Liver (tissue), 9 donors: ENCODE results near the gene ZBTB49. TPM values are rescaled to one million over a fixed set of nuclear protein-coding genes. Genes with fewer than 3 reads are reported as not detected.

Source experiments
- DNase-seq: peaks from one replicate; pipeline ENCODE4 v3.0.0-alpha.2; 2017; ENCODE audit warnings: low spot score
- H3K27ac ChIP-seq, 2 donors: one replicate each; pipeline ENCODE4 v1.7.0; 2013; ENCODE audit warnings: inconsistent platforms in 2 of 2, low read length in 2 of 2, control low read depth in 1 of 2, low read depth in 1 of 2, mild to moderate bottlenecking in 1 of 2
- H3K27me3 ChIP-seq, 4 donors: one replicate each; pipeline versions ENCODE4 v1.6.1 to v1.7.0; 2013; ENCODE audit warnings: low read length in 3 of 4, inconsistent platforms in 1 of 4, mild to moderate bottlenecking in 1 of 4, moderate library complexity in 1 of 4; ENCODE audit not compliant: control insufficient read depth in 4 of 4, insufficient read depth in 4 of 4
- H3K36me3 ChIP-seq, 4 donors: one replicate each; pipeline versions ENCODE4 v1.6.1 to v1.7.0; 2013; ENCODE audit warnings: low read length in 3 of 4, mild to moderate bottlenecking in 3 of 4, low read depth in 1 of 4, moderate library complexity in 1 of 4; ENCODE audit not compliant: control insufficient read depth in 4 of 4, insufficient read depth in 3 of 4
- H3K4me1 ChIP-seq, 4 donors: one replicate each; pipeline versions ENCODE4 v1.6.1 to v1.7.0; 2013; ENCODE audit warnings: low read length in 3 of 4, mild to moderate bottlenecking in 3 of 4, moderate library complexity in 1 of 4; ENCODE audit not compliant: control insufficient read depth in 4 of 4, insufficient read depth in 4 of 4
- H3K4me3 ChIP-seq, 3 donors: one replicate each; pipeline versions ENCODE4 v1.6.1 to v1.7.0; 2013; ENCODE audit warnings: low read length in 3 of 3, control low read depth in 1 of 3, low read depth in 1 of 3, mild to moderate bottlenecking in 1 of 3
- H3K9ac ChIP-seq, 2 donors: one replicate each; pipeline ENCODE4 v1.7.0; 2013; ENCODE audit warnings: low read length in 2 of 2, mild to moderate bottlenecking in 2 of 2, moderate library complexity in 2 of 2, control low read depth in 1 of 2, low read depth in 1 of 2
- H3K9me3 ChIP-seq, 4 donors: one replicate each; pipeline versions ENCODE4 v1.6.1 to v1.7.0; 2013; ENCODE audit warnings: low read length in 3 of 4; ENCODE audit not compliant: control insufficient read depth in 4 of 4
- EGR1 ChIP-seq, 2 donors: IDR thresholded peaks; 2 replicates each; pipeline ENCODE4 v1.6.1; 2016 to 2018; ENCODE audit warnings: antibody characterized with exemption in 2 of 2, low read depth in 2 of 2
- FOXA1 ChIP-seq: IDR thresholded peaks from 2 replicates; pipeline ENCODE4 v1.6.1; 2016; ENCODE audit warnings: antibody characterized with exemption
- FOXA2 ChIP-seq: IDR thresholded peaks from 2 replicates; pipeline ENCODE4 v1.6.1; 2016; ENCODE audit warnings: antibody characterized with exemption
- GABPA ChIP-seq, 2 donors: IDR thresholded peaks in 1 of 2; conservative IDR thresholded peaks in 1 of 2; 2 replicates each; pipeline ENCODE4 v1.6.1; 2016; ENCODE audit warnings: antibody characterized with exemption in 2 of 2, mild to moderate bottlenecking in 1 of 2, moderate library complexity in 1 of 2
- HNF4A ChIP-seq, 2 donors: conservative IDR thresholded peaks; 2 replicates each; pipeline ENCODE4 v1.6.1; 2016; ENCODE audit warnings: antibody characterized with exemption in 2 of 2, mild to moderate bottlenecking in 2 of 2
- HNF4G ChIP-seq: IDR thresholded peaks from 2 replicates; pipeline ENCODE4 v1.6.1; 2016; ENCODE audit warnings: antibody characterized with exemption
- JUND ChIP-seq, 2 donors: IDR thresholded peaks; 2 replicates each; pipeline ENCODE4 v1.6.1; 2016; ENCODE audit warnings: antibody characterized with exemption in 2 of 2
- NR2F2 ChIP-seq: IDR thresholded peaks from 2 replicates; pipeline ENCODE4 v1.6.1; 2016; ENCODE audit warnings: antibody characterized with exemption
- RAD21 ChIP-seq, 2 donors: IDR thresholded peaks; 2 replicates each; pipeline ENCODE4 v1.6.1; 2016; ENCODE audit warnings: antibody characterized with exemption in 2 of 2, mild to moderate bottlenecking in 2 of 2
- RXRA ChIP-seq, 2 donors: IDR thresholded peaks; 2 replicates each; pipeline ENCODE4 v1.6.1; 2017 to 2018; ENCODE audit warnings: antibody characterized with exemption in 2 of 2, mild to moderate bottlenecking in 1 of 2
- SP1 ChIP-seq: IDR thresholded peaks from 2 replicates; pipeline ENCODE4 v1.6.1; 2018; ENCODE audit warnings: antibody characterized with exemption, mild to moderate bottlenecking
- TAF1 ChIP-seq: conservative IDR thresholded peaks from 2 replicates; pipeline ENCODE4 v1.6.1; 2016; ENCODE audit warnings: antibody characterized with exemption, mild to moderate bottlenecking
- WGBS: extraction: QIAGEN DNeasy Blood & Tissue Kit; methylation state at CpG from one replicate; pipeline ENCODE4 v1.1.7; 2013; 5-methylcytosine and 5-hydroxymethylcytosine counted together
- polyA plus RNA-seq, 2 donors: library from polyadenylated mRNA; stranded (reverse) in 1 of 2; unstranded in 1 of 2; fragments of 200-250 nt in 1 of 2; fragments of >200 nt in 1 of 2; fragmentation: Nextera tagmentation in 1 of 2; extraction: Ambion mirVana in 1 of 2; gene quantifications; one replicate each; pipeline versions ENCODE4 v1.2.1 to v1.2.3, GENCODE V29; 2013 to 2015
- total RNA-seq, 2 donors: library from RNA; depleted of rRNA; stranded (reverse); fragments of >200 nt; gene quantifications; one replicate each; pipeline ENCODE4 v1.2.3, GENCODE V29; 2014
- TF ChIP-seq, protein P1 (sequence below): IDR thresholded peaks from 2 replicates; pipeline ENCODE4 v1.6.1; 2016; ENCODE audit warnings: antibody characterized with exemption
- TF ChIP-seq, protein P2 (sequence below): IDR thresholded peaks from 2 replicates; pipeline ENCODE4 v1.6.1; 2016; ENCODE audit warnings: antibody characterized with exemption, mild to moderate bottlenecking
- TF ChIP-seq, protein P3 (sequence below): IDR thresholded peaks from 2 replicates; pipeline ENCODE4 v1.6.1; 2016; ENCODE audit warnings: antibody characterized with exemption
- TF ChIP-seq, protein P4 (sequence below): IDR thresholded peaks from 2 replicates; pipeline ENCODE4 v1.6.1; 2016; ENCODE audit warnings: antibody characterized with exemption
- donor health status: healthy.
- donor health status: healthy.
- donor health status: healthy.
- donor health status: healthy.
- donor health status: healthy.

ZBTB49 gene
- total and polyA plus RNA-seq, 4 donors = 1.3 to 3.8 (median 2.0) TPM

DNA sequence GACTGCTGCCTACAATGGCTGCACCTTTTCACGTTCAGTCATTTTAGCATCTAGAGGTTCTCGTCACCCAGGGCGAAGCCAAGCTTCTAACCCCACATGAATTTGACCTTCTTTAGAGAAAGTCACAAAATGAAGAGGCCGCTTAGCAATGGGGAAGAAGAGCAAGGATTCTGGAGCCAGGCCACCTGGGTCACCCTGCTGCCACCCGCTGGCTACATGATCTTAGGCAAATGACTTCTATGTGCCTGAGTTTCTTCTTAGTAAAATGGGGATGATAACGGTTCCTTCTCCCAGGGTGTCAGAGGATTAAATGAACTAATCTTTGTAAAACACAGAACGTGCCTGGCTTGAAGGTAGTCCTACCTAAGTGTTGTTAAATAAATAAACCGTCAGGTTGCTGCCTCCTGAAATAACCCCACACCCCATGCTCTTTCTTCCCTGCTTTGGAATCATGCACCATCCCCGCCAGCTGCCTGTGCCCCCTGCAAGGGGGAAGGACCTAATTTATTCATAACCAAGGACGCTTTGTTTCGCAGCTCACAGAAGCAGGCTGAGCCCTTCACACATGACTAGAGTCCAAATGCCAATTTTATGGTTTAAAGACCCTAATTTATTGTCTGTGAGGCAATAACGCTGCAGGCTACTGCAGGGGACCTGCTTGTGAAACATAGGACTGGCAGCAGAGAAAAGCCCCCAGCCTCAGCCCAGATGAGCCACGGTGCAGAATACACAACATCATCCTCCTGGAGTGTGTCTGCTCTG, 68.2 kb downstream of the ZBTB49 start:
- TF ChIP-seq NR2F2 = no peak
- no peak for TF ChIP-seq JUND (IDR thresholded peaks at IDR 0.05)
- no peak for TF ChIP-seq HNF4G
- TF ChIP-seq, protein P1, sequence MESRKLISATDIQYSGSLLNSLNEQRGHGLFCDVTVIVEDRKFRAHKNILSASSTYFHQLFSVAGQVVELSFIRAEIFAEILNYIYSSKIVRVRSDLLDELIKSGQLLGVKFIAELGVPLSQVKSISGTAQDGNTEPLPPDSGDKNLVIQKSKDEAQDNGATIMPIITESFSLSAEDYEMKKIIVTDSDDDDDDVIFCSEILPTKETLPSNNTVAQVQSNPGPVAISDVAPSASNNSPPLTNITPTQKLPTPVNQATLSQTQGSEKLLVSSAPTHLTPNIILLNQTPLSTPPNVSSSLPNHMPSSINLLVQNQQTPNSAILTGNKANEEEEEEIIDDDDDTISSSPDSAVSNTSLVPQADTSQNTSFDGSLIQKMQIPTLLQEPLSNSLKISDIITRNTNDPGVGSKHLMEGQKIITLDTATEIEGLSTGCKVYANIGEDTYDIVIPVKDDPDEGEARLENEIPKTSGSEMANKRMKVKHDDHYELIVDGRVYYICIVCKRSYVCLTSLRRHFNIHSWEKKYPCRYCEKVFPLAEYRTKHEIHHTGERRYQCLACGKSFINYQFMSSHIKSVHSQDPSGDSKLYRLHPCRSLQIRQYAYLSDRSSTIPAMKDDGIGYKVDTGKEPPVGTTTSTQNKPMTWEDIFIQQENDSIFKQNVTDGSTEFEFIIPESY = no peak
- TF ChIP-seq RXRA (IDR thresholded peaks at IDR 0.05) = no peak
- TF ChIP-seq FOXA2 = no peak
- no peak for TF ChIP-seq RAD21 (IDR thresholded peaks at IDR 0.05)
- no peak for TF ChIP-seq GABPA (IDR thresholded peaks at IDR 0.05 in 1 of 2, conservative IDR thresholded peaks at IDR 0.05 in 1 of 2)
- no peaks in the 10 kb centered on the region for H3K36me3 ChIP-seq
- H3K27me3 ChIP-seq = no peaks in the 10 kb centered on the region
- no peaks in the 10 kb centered on the region for H3K9me3 ChIP-seq
- no peak for DNase-seq
- H3K4me1 ChIP-seq = no peaks in the 10 kb centered on the region
- no peak overlapping the region for H3K4me3 ChIP-seq
- H3K9ac ChIP-seq = no peak overlapping the region
- WGBS = 63% methylated on average over 13 of the region's 13 CpGs
- no peak overlapping the region for H3K27ac ChIP-seq

DNA sequence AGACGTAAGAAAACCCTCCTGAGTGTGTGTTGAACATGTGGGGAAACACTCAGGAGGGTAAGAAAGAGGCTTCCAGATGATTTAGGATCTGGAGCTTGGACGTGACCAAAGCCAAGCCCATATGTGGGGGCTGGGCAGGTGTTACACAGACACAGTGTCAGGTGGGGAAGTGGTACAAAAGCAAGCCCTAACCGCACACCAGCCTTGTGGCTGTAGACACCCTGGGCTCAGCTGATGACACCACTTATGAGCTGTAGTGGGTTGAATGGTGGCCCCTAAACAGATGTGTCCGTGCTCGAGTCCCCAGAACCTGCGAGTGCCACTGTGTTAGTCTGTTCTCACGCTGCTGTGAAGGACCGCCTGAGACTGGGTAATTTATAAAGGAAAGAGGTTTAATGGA, 71.8 kb downstream of the ZBTB49 start:
- Histone ChIP-seq H3K4me1 (no peaks in the 10 kb centered on the region), H3K4me3 (no peak overlapping the region), H3K27ac (no peak overlapping the region), H3K9me3 (no peaks in the 10 kb centered on the region), H3K36me3 (no peaks in the 10 kb centered on the region), H3K27me3 (no peaks in the 10 kb centered on the region), H3K9ac (no peak overlapping the region)
- DNase-seq = no peak
- WGBS = 81% methylated on average over 8 of the region's 8 CpGs
- TF ChIP-seq RAD21 (IDR thresholded peaks at IDR 0.05) (no peak), FOXA2 (no peak), RXRA (IDR thresholded peaks at IDR 0.05) (no peak), TAF1 (no peak), EGR1 (IDR thresholded peaks at IDR 0.05; ENCODE audit: low read depth in 2 of 2) (no peak), GABPA (IDR thresholded peaks at IDR 0.05 in 1 of 2, conservative IDR thresholded peaks at IDR 0.05 in 1 of 2) (no peak), FOXA1 (no peak), JUND (IDR thresholded peaks at IDR 0.05) (no peak), SP1 (no peak), HNF4G (no peak), HNF4A (conservative IDR thresholded peaks at IDR 0.05) (no peak), NR2F2 (no peak)
- TF ChIP-seq, protein P2, sequence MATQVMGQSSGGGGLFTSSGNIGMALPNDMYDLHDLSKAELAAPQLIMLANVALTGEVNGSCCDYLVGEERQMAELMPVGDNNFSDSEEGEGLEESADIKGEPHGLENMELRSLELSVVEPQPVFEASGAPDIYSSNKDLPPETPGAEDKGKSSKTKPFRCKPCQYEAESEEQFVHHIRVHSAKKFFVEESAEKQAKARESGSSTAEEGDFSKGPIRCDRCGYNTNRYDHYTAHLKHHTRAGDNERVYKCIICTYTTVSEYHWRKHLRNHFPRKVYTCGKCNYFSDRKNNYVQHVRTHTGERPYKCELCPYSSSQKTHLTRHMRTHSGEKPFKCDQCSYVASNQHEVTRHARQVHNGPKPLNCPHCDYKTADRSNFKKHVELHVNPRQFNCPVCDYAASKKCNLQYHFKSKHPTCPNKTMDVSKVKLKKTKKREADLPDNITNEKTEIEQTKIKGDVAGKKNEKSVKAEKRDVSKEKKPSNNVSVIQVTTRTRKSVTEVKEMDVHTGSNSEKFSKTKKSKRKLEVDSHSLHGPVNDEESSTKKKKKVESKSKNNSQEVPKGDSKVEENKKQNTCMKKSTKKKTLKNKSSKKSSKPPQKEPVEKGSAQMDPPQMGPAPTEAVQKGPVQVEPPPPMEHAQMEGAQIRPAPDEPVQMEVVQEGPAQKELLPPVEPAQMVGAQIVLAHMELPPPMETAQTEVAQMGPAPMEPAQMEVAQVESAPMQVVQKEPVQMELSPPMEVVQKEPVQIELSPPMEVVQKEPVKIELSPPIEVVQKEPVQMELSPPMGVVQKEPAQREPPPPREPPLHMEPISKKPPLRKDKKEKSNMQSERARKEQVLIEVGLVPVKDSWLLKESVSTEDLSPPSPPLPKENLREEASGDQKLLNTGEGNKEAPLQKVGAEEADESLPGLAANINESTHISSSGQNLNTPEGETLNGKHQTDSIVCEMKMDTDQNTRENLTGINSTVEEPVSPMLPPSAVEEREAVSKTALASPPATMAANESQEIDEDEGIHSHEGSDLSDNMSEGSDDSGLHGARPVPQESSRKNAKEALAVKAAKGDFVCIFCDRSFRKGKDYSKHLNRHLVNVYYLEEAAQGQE = no peak
- TF ChIP-seq, protein P3, sequence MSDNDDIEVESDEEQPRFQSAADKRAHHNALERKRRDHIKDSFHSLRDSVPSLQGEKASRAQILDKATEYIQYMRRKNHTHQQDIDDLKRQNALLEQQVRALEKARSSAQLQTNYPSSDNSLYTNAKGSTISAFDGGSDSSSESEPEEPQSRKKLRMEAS = no peak
- TF ChIP-seq, protein P4, sequence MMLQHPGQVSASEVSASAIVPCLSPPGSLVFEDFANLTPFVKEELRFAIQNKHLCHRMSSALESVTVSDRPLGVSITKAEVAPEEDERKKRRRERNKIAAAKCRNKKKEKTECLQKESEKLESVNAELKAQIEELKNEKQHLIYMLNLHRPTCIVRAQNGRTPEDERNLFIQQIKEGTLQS = no peak
- TF ChIP-seq, protein P1 = no peak
